ENCODE measurements around the gene INO80C.

INO80C gene

DNA sequence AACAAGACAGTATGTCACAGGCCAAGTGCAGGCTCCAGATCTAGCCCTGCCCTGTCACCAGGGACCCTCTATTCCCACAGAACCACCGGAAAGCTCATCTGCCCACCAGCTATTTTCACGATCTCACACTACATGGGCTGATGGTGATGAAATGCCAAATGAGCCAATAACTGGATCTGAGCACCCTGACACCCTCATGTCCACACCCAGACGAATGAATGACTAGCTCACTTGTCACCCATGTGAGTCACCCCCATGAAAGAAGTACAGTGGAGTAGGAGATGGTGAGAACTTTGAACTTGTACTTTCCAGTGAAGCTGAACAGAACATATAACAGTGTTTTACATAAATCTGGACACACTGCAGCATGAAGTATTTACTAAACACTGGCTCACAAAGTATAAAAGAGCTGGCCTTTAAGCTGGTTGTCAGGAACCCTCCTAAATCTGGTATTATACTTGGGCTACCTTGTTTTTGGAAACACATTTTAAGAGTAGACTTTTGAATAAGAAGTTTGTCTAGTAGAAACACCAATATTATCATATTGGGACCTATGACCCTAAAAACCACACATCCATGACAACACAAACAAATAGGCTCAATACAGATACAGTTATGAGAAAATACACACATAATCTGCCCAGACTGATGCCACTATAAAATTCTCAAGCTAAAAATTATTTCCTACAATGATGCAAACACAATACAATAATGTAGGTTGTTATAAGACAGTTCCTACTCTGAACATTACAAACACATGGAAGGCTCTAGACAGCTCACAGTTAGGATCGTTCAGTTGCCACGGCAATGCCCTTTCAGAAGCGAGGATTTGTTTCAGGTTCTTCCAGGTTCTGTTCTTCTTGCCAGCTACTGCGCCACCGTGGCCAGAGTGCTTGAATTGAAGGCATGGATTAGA, 19.0 kb downstream of the INO80C start:
- no peak for DNase-seq (ENCODE audit: low read depth)
- TF ChIP-seq CTCF (IDR thresholded peaks at IDR 0.05; ENCODE audit: control insufficient read depth, extremely low read depth, insufficient read depth) = no peak
- no peak overlapping the region for H3K4me3 ChIP-seq (ENCODE audit: low read depth, low read length)

GRCh38 chr18:35477974-35478373, 19.8 kb downstream of the INO80C start:
- DNase-seq (ENCODE audit: low read depth) = no peak
- no peak for TF ChIP-seq CTCF (IDR thresholded peaks at IDR 0.05; ENCODE audit: control insufficient read depth, extremely low read depth, insufficient read depth)
- H3K4me3 ChIP-seq (ENCODE audit: low read depth, low read length) = no peak overlapping the region

DNA sequence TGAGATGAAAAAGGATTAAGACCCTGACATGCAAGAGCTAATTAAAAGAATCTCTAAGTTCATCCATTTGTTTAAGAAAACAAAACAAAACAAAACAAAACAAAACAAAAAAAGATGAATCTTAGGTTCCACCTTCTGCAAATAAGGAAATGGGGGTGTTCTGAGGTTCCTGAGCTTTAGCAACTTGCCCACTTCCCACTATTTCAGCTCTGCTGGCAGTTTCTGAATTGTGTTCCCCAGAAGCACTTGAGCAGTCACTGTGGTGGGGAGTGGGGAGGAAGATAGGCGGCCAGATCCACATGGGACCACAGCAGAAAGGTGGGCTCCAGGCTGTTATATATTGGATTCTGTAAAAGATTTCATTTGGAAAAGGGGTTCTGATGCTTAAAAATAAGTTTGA, 20.3 kb downstream of the INO80C start:
- TF ChIP-seq CTCF (IDR thresholded peaks at IDR 0.05; ENCODE audit: control insufficient read depth, extremely low read depth, insufficient read depth) = no peak
- no peak for DNase-seq (ENCODE audit: low read depth)
- H3K4me3 ChIP-seq (ENCODE audit: low read depth, low read length) = no peak overlapping the region

GRCh38 chr18:35474884-35475283, 22.9 kb downstream of the INO80C start:
- TF ChIP-seq CTCF (IDR thresholded peaks at IDR 0.05; ENCODE audit: control insufficient read depth, extremely low read depth, insufficient read depth) = no peak
- H3K4me3 ChIP-seq (ENCODE audit: low read depth, low read length) = no peak overlapping the region
- DNase-seq (ENCODE audit: low read depth) = no peak

GRCh38 chr18:35473562-35473961, 24.2 kb downstream of the INO80C start:
- no peak overlapping the region for H3K4me3 ChIP-seq (ENCODE audit: low read depth, low read length)
- no peak for TF ChIP-seq CTCF (IDR thresholded peaks at IDR 0.05; ENCODE audit: control insufficient read depth, extremely low read depth, insufficient read depth)
- no peak for DNase-seq (ENCODE audit: low read depth)

- peak; percentile 95 for DNase-seq (ENCODE audit: low read depth)
- no peak overlapping the region for H3K4me3 ChIP-seq (ENCODE audit: low read depth, low read length)
- no peak for TF ChIP-seq CTCF (IDR thresholded peaks at IDR 0.05; ENCODE audit: control insufficient read depth, extremely low read depth, insufficient read depth)
Observed at GRCh38 chr18:35470435-35470834, 27.3 kb downstream of the INO80C start.

DNA sequence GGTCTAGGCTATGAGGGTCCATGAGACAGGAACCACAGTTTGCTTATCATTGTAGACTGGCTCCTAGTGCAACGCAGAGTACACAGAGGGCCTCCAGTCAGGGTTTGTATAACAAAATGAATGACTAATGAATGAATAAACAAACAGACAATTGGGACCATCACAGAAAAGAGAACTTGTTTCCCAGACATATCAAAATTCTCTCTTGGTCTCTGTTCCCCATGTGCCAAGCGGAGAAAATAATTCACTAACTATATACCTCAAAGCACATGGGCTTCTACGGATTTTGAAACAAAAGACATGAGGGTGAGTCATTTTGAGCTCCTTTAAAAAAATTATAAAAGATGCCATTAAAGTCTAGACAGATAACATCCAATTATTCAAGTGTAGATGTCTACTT, 28.0 kb downstream of the INO80C start:
- no peak for DNase-seq (ENCODE audit: low read depth)
- TF ChIP-seq CTCF (IDR thresholded peaks at IDR 0.05; ENCODE audit: control insufficient read depth, extremely low read depth, insufficient read depth) = no peak
- no peak overlapping the region for H3K4me3 ChIP-seq (ENCODE audit: low read depth, low read length)
